CD8-positive, alpha-beta memory T cell (primary cell): ENCODE measurements around the gene SFTPB. TPM values are rescaled to one million over a fixed set of nuclear protein-coding genes. Genes with fewer than 3 reads are reported as not detected.
"Not testable (repeated sequence)": the region's sequence is repeated elsewhere in the genome, so short reads cannot be mapped to it uniquely, and the experiment has no call there.

Source experiments
- CTCF ChIA-PET: fragments of 350-600 bp; sonication (Branson Sonifier 250); formaldehyde crosslinking; loops from one replicate; lab custom pipeline; 2021; ENCODE audit warnings: antibody characterized with exemption; lab: Charles Lee
- POLR2A ChIA-PET: fragments of 350-600 bp; sonication (Branson Sonifier 250); formaldehyde crosslinking; loops from one replicate; lab custom pipeline; 2021; ENCODE audit warnings: antibody characterized with exemption; lab: Charles Lee
- DNase-seq, 5 donors: peaks; one replicate each; pipeline versions ENCODE4 v3.0.0 to v3.0.0-alpha.2; 2020 to 2022; ENCODE audit warnings: mixed read lengths in 1 of 5
- H3K27ac ChIP-seq: one replicate; pipeline ENCODE4 v1.7.0; 2013; ENCODE audit warnings: low read depth, mild to moderate bottlenecking, low read length, moderate library complexity
- H3K27me3 ChIP-seq: 2 replicates; pipeline ENCODE4 v1.7.0; 2013; ENCODE audit warnings: low read length, mild to moderate bottlenecking; ENCODE audit not compliant: insufficient read depth, poor library complexity, severe bottlenecking
- H3K36me3 ChIP-seq: 2 replicates; pipeline ENCODE4 v1.7.0; 2013; ENCODE audit warnings: mild to moderate bottlenecking, low read length, moderate library complexity; ENCODE audit not compliant: insufficient read depth
- H3K4me1 ChIP-seq: 2 replicates; pipeline ENCODE4 v1.7.0; 2013; ENCODE audit warnings: mild to moderate bottlenecking, low read length, moderate library complexity; ENCODE audit not compliant: insufficient read depth
- H3K4me3 ChIP-seq: 2 replicates; pipeline ENCODE4 v1.7.0; 2013; ENCODE audit warnings: mild to moderate bottlenecking, low read length
- H3K9me3 ChIP-seq: 2 replicates; pipeline ENCODE4 v1.7.0; 2013; ENCODE audit warnings: mild to moderate bottlenecking, low read length
- H3K27ac Mint-ChIP-seq, 8 donors: one replicate each; pipeline ENCODE4 v1.8.0; 2020 to 2021; ENCODE audit warnings: mixed read lengths in 8 of 8, mild to moderate bottlenecking in 6 of 8, inconsistent platforms in 3 of 8, moderate library complexity in 3 of 8
- H3K27me3 Mint-ChIP-seq, 2 donors: one replicate each; pipeline ENCODE4 v1.8.0; 2020 to 2021; ENCODE audit warnings: mixed read lengths in 2 of 2, mild to moderate bottlenecking in 1 of 2, moderate library complexity in 1 of 2
- H3K36me3 Mint-ChIP-seq, 3 donors: one replicate each; pipeline ENCODE4 v1.8.0; 2020 to 2021; ENCODE audit warnings: mixed read lengths in 3 of 3, inconsistent platforms in 1 of 3, mild to moderate bottlenecking in 1 of 3
- H3K4me1 Mint-ChIP-seq, 3 donors: one replicate each; pipeline ENCODE4 v1.8.0; 2020 to 2021; ENCODE audit warnings: mixed read lengths in 3 of 3, inconsistent platforms in 1 of 3, mild to moderate bottlenecking in 1 of 3
- H3K4me3 Mint-ChIP-seq, 7 donors: one replicate each; pipeline ENCODE4 v1.8.0; 2020 to 2021; ENCODE audit warnings: mixed read lengths in 7 of 7, mild to moderate bottlenecking in 6 of 7, moderate library complexity in 4 of 7, inconsistent platforms in 2 of 7
- H3K9me3 Mint-ChIP-seq, 5 donors: one replicate each; pipeline ENCODE4 v1.8.0; 2020 to 2022; ENCODE audit warnings: mixed read lengths in 5 of 5, mild to moderate bottlenecking in 3 of 5, moderate library complexity in 2 of 5, inconsistent platforms in 1 of 5
- polyA plus RNA-seq: library from polyadenylated mRNA; unstranded; fragments of 300-500 nt; fragmentation: Illumina TruSeq; gene quantifications from one replicate; pipeline ENCODE4 v1.2.3, GENCODE V29; 2021
- total RNA-seq, 2 experiments: library from RNA; stranded (reverse); gene quantifications; one replicate each; pipeline ENCODE4 v1.2.3, GENCODE V29; 2021

The SFTPB gene
- total and polyA plus RNA-seq, 3 experiments from 2014 or later: not detected

- H3K9me3 Mint-ChIP-seq, H3K9me3 ChIP-seq, H3K27me3 Mint-ChIP-seq, H3K4me3 ChIP-seq, H3K36me3 ChIP-seq, H3K27ac ChIP-seq, H3K27me3 ChIP-seq, POLR2A ChIA-PET: not testable (repeated sequence)
- H3K4me3 Mint-ChIP-seq: peak overlapping the region in 4 of 7 donors; percentile 17 to 68 (median 60)
- CTCF ChIA-PET: interaction anchor here (1.4 kb wide), 1 partner anchor 11 kb away, joined by 4 read pairs; no protein-coding TSS in a partner anchor
- peaks cover 0 to 31% (median 4%) of the 10 kb centered on the region in 3 donors for H3K36me3 Mint-ChIP-seq
- DNase-seq: peak in 1 of 5 donors; percentile 21
- peaks cover 34% of the 10 kb centered on the region for H3K4me1 ChIP-seq
- peak overlapping the region in 1 of 8 donors; percentile 91 for H3K27ac Mint-ChIP-seq
- H3K4me1 Mint-ChIP-seq: peaks cover 27 to 49% (median 39%) of the 10 kb centered on the region in 3 donors
Measured at GRCh38 chr2:85614757-85615156, 53.2 kb downstream of the SFTPB start.

- ChIA-PET CTCF (no interaction called here), POLR2A (interaction anchor here (1.4 kb wide), 1 partner anchor 18 kb away, joined by 5 read pairs; the partner anchor contains the start of gene RNF181)
- no peak overlapping the region for H3K27ac ChIP-seq
- peaks cover 5% of the 10 kb centered on the region for H3K36me3 ChIP-seq
- peaks cover 34% of the 10 kb centered on the region for H3K4me1 ChIP-seq
- H3K27me3 Mint-ChIP-seq: peaks cover 0 to 4% of the 10 kb centered on the region in 2 donors
- peaks cover 0 to 30% (median 5%) of the 10 kb centered on the region in 3 donors for H3K36me3 Mint-ChIP-seq
- no peaks in the 10 kb centered on the region for H3K9me3 Mint-ChIP-seq
- no peak overlapping the region for H3K4me3 ChIP-seq
- no peaks in the 10 kb centered on the region for H3K9me3 ChIP-seq
- peak overlapping the region in 5 of 7 donors; percentile 11 to 82 (median 54) for H3K4me3 Mint-ChIP-seq
- H3K27ac Mint-ChIP-seq: peak overlapping the region in 6 of 8 donors; percentile 24 to 91 (median 47)
- H3K27me3 ChIP-seq: no peaks in the 10 kb centered on the region
- H3K4me1 Mint-ChIP-seq: peaks cover 27 to 50% (median 40%) of the 10 kb centered on the region in 3 donors
- peak in 1 of 5 donors; percentile 36 for DNase-seq
Measured at GRCh38 chr2:85613717-85614515, 54.1 kb downstream of the SFTPB start.

GRCh38 chr2:85611705-85612587 lies 56.1 kb downstream of the SFTPB start, which contains the start of gene C2orf68:
TSS of gene C2orf68 (minus strand) at chr2:85612066. CDS start at chr2:85611984, 82 bp downstream.
- Histone ChIP-seq H3K27ac (peak within 1 kb of the TSS; percentile 68), H3K4me1 (peaks cover 24% of the 10 kb centered on the region), H3K9me3 (no peaks in the 10 kb centered on the region), H3K36me3 (peaks cover 18% of the 10 kb centered on the region), H3K27me3 (no peaks in the 10 kb centered on the region), H3K4me3 (peak within 1 kb of the TSS; percentile 91)
- ChIA-PET CTCF (interaction anchor here (0.8 to 1.2 kb wide), 3 partner anchors 17 to 75 kb away, joined by 3 to 5 read pairs (median 4); partner anchors contain the start of gene RNF181), POLR2A (interaction anchor here (1.1 to 1.6 kb wide), 5 partner anchors 9 to 494 kb away, joined by 4 to 21 read pairs (median 5); partner anchors contain the start of genes POLR1A, PTCD3, RNF181 and TGOLN2)
- peaks cover 23 to 51% (median 42%) of the 10 kb centered on the region in 3 donors for H3K4me1 Mint-ChIP-seq
- H3K36me3 Mint-ChIP-seq: peaks cover 0 to 39% (median 7%) of the 10 kb centered on the region in 3 donors
- H3K9me3 Mint-ChIP-seq: no peaks in the 10 kb centered on the region
- H3K4me3 Mint-ChIP-seq: peak within 1 kb of the TSS; percentile 90 to 99 (median 96)
- DNase-seq: peak; percentile 76 to 87 (median 78)
- H3K27me3 Mint-ChIP-seq: peaks cover 0 to 4% of the 10 kb centered on the region in 2 donors
- H3K27ac Mint-ChIP-seq: peak within 1 kb of the TSS; percentile 88 to 98 (median 94)

GRCh38 chr2:85611217-85611704 lies 56.7 kb downstream of the SFTPB start:
- Mint-ChIP-seq H3K27ac (peak overlapping the region; percentile 79 to 98 (median 92)), H3K4me3 (peak overlapping the region; percentile 90 to 99 (median 96)), H3K4me1 (peaks cover 23 to 50% (median 46%) of the 10 kb centered on the region in 3 donors), H3K36me3 (peaks cover 0 to 44% (median 7%) of the 10 kb centered on the region in 3 donors), H3K27me3 (peaks cover 0 to 4% of the 10 kb centered on the region in 2 donors), H3K9me3 (no peaks in the 10 kb centered on the region)
- no peak for DNase-seq
- peaks cover 21% of the 10 kb centered on the region for H3K4me1 ChIP-seq
- ChIA-PET POLR2A (interaction anchor here (1.1 to 1.6 kb wide), 5 partner anchors 8 to 495 kb away, joined by 4 to 21 read pairs (median 5); partner anchors contain the start of genes POLR1A, PTCD3, RNF181 and TGOLN2), CTCF (interaction anchor here (0.9 to 1.2 kb wide), 2 partner anchors 59 to 74 kb away, joined by 3 to 5 read pairs; no protein-coding TSS in a partner anchor)
- H3K4me3 ChIP-seq: peak overlapping the region; percentile 91
- H3K9me3 ChIP-seq: no peaks in the 10 kb centered on the region
- peaks cover 18% of the 10 kb centered on the region for H3K36me3 ChIP-seq
- H3K27me3 ChIP-seq: no peaks in the 10 kb centered on the region
- H3K27ac ChIP-seq: peak overlapping the region; percentile 68

Other genes starting within 250 kb of the SFTPB start
- 1 to 10 TPM in 1 of 2 experiments, under 1 TPM in 1; 0.63 to 1.4 TPM for gene SH2D6, start 249.5 kb downstream of the SFTPB start, total RNA-seq
- gene SH2D6, start 249.5 kb downstream of the SFTPB start, polyA plus RNA-seq: not detected
- 100 to 1,000 TPM; 371 to 376 TPM for gene MAT2A, start 129.0 kb downstream of the SFTPB start, total RNA-seq
- 121 TPM for gene MAT2A, start 129.0 kb downstream of the SFTPB start, polyA plus RNA-seq
- 10 to 100 TPM; 22.3 to 23.3 TPM for gene GGCX, start 106.7 kb downstream of the SFTPB start, total RNA-seq
- 15.7 TPM for gene GGCX, start 106.7 kb downstream of the SFTPB start, polyA plus RNA-seq
- gene VAMP8, start 90.6 kb downstream of the SFTPB start, total RNA-seq: 10 to 100 TPM; 94.4 to 95.4 TPM
- 355 TPM for gene VAMP8, start 90.6 kb downstream of the SFTPB start, polyA plus RNA-seq
- gene VAMP5, start 83.8 kb downstream of the SFTPB start, total RNA-seq: 10 to 100 TPM; 26.4 to 28.0 TPM
- 151 TPM for gene VAMP5, start 83.8 kb downstream of the SFTPB start, polyA plus RNA-seq
- gene RNF181, start 72.5 kb downstream of the SFTPB start, total RNA-seq: 10 to 100 TPM; 88.2 to 95.1 TPM
- gene RNF181, start 72.5 kb downstream of the SFTPB start, polyA plus RNA-seq: 181 TPM
- gene TMEM150A, start 65.5 kb downstream of the SFTPB start, total RNA-seq: 1 to 10 TPM; 6.3 to 7.6 TPM
- gene TMEM150A, start 65.5 kb downstream of the SFTPB start, polyA plus RNA-seq: 13.2 TPM
- gene C2orf68, start 56.1 kb downstream of the SFTPB start, total RNA-seq: 10 to 100 TPM; 26.7 to 27.3 TPM
- 17.9 TPM for gene C2orf68, start 56.1 kb downstream of the SFTPB start, polyA plus RNA-seq
- 100 to 1,000 TPM; 105 to 108 TPM for gene USP39, start 52.0 kb downstream of the SFTPB start, total RNA-seq
- 66.1 TPM for gene USP39, start 52.0 kb downstream of the SFTPB start, polyA plus RNA-seq
- 1 to 10 TPM; 7.7 to 9.0 TPM for gene GNLY, start 26.2 kb upstream of the SFTPB start, total RNA-seq
- 953 TPM for gene GNLY, start 26.2 kb upstream of the SFTPB start, polyA plus RNA-seq
- not detected for gene ATOH8, start 85.8 kb upstream of the SFTPB start, total RNA-seq
- not detected for gene ATOH8, start 85.8 kb upstream of the SFTPB start, polyA plus RNA-seq
- 10 to 100 TPM; 11.1 to 11.2 TPM for gene ST3GAL5, start 220.8 kb upstream of the SFTPB start, total RNA-seq
- 21.8 TPM for gene ST3GAL5, start 220.8 kb upstream of the SFTPB start, polyA plus RNA-seq